Measurements from ENCODE around the gene CA12.

Gene CA12

GRCh38 chr15:63358241-63359029 is 23.2 kb downstream of the CA12 start:
- no peak for TF ChIP-seq POU6F1 (CRISPR knock-in tag; IDR thresholded peaks at IDR 0.05; ENCODE audit: borderline replicate concordance, low read depth)
- TF ChIP-seq PPARA (CRISPR knock-in tag; IDR thresholded peaks at IDR 0.05; ENCODE audit: borderline replicate concordance) = no peak
- TF ChIP-seq ZNF70 (CRISPR knock-in tag; IDR thresholded peaks at IDR 0.05) = no peak
- TF ChIP-seq RARB (CRISPR knock-in tag; IDR thresholded peaks at IDR 0.05) = no peak
- no peak for TF ChIP-seq ISL1 (CRISPR knock-in tag; IDR thresholded peaks at IDR 0.05)
- no peak for TF ChIP-seq ZFP30 (CRISPR knock-in tag; IDR thresholded peaks at IDR 0.05)
- no peak for TF ChIP-seq ZC3H10 (CRISPR knock-in tag; IDR thresholded peaks at IDR 0.05)
- TF ChIP-seq ZFP3 (CRISPR knock-in tag; IDR thresholded peaks at IDR 0.05) = no peak
- no peak for TF ChIP-seq ESRRG (CRISPR knock-in tag; IDR thresholded peaks at IDR 0.05)
- no peak for TF ChIP-seq OSR1 (CRISPR knock-in tag; IDR thresholded peaks at IDR 0.05)
- no peak for TF ChIP-seq ZNF8 (CRISPR knock-in tag; IDR thresholded peaks at IDR 0.05)

GRCh38 chr15:63357731-63358130 is 23.9 kb downstream of the CA12 start:
- ATAC-seq = no peak

More at GRCh38 chr15:63358241-63359029, 23.2 kb downstream of the CA12 start:
- no peak for ATAC-seq

GRCh38 chr15:63357061-63357460 is 24.6 kb downstream of the CA12 start:
- TF ChIP-seq CSRNP3 (CRISPR knock-in tag; IDR thresholded peaks at IDR 0.05) = no peak
- TF ChIP-seq ZFP3 (CRISPR knock-in tag; IDR thresholded peaks at IDR 0.05) = no peak
- no peak for TF ChIP-seq TSHZ2 (CRISPR knock-in tag; IDR thresholded peaks at IDR 0.05)
- no peak for TF ChIP-seq CREB5 (CRISPR knock-in tag; IDR thresholded peaks at IDR 0.05; ENCODE audit: low read depth)
- no peak for TF ChIP-seq ZFP30 (CRISPR knock-in tag; IDR thresholded peaks at IDR 0.05)
- ATAC-seq = no peak

More at GRCh38 chr15:63357731-63358130, 23.9 kb downstream of the CA12 start:
- TF ChIP-seq BACH2 (CRISPR knock-in tag; IDR thresholded peaks at IDR 0.05; ENCODE audit: borderline replicate concordance) = no peak
- TF ChIP-seq ZC3H10 (CRISPR knock-in tag; IDR thresholded peaks at IDR 0.05) = no peak
- TF ChIP-seq ZNF70 (CRISPR knock-in tag; IDR thresholded peaks at IDR 0.05) = no peak
- no peak for TF ChIP-seq TSHZ2 (CRISPR knock-in tag; IDR thresholded peaks at IDR 0.05)
